Measurements from ENCODE around the gene SYDE1.
"Not testable (repeated sequence)": the region's sequence is repeated elsewhere in the genome, so short reads cannot be mapped to it uniquely, and the experiment has no call there.

Gene SYDE1, protein sequence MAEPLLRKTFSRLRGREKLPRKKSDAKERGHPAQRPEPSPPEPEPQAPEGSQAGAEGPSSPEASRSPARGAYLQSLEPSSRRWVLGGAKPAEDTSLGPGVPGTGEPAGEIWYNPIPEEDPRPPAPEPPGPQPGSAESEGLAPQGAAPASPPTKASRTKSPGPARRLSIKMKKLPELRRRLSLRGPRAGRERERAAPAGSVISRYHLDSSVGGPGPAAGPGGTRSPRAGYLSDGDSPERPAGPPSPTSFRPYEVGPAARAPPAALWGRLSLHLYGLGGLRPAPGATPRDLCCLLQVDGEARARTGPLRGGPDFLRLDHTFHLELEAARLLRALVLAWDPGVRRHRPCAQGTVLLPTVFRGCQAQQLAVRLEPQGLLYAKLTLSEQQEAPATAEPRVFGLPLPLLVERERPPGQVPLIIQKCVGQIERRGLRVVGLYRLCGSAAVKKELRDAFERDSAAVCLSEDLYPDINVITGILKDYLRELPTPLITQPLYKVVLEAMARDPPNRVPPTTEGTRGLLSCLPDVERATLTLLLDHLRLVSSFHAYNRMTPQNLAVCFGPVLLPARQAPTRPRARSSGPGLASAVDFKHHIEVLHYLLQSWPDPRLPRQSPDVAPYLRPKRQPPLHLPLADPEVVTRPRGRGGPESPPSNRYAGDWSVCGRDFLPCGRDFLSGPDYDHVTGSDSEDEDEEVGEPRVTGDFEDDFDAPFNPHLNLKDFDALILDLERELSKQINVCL

DNA sequence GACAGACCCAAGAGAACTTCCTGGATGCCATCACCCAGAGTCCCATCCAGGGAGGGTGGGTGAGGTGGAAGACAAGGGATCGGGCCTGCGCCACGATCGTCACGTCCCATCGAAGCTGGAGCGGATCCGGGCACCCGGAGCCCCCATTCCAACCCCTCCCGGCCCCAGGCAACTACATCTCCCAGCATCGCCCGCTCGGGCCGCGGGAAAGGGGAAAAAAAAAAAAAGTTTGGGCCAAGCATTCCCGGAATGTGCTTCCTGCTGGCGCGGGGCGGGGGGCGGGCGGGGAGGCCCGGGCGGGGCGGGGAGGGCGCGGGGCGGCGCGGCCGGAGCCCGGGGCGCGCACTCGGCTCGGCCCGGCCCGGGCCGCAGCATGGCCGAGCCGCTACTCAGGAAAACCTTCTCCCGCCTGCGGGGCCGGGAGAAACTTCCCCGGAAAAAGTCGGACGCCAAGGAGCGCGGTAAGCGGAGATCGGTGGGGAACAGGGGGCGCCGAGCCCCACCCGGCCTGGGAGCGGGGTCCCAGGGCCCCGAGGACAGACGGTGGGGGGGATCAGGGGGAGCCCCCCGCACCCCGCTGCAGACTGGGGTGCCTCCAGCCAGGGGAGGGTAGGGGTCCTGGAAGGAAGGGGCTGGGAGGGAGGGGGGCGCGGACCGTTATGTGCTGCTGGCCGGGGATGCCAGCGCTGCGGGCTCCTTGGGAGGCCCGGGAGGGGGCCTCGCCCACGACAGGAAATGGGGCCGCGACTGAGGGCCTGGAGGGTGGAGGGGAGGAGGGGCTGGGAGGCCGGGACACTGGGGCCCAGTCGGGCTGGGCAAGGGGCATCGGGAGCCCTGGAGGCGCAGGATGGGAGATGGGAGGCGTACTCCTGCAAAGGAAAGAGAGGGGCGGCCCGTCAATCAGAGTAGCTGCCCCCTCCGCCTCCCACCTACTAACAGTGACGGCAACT lies at the start of gene SYDE1:
SYDE1 (plus strand) TSS at position 341 of the 950 bp plus-strand sequence; CDS start at position 374, 33 bp downstream.
- H3K4me3 ChIP-seq (ENCODE audit: low read depth, low read length) = peak within 1 kb of the TSS; percentile 83
- no peak for DNase-seq (ENCODE audit: low read depth)

DNA sequence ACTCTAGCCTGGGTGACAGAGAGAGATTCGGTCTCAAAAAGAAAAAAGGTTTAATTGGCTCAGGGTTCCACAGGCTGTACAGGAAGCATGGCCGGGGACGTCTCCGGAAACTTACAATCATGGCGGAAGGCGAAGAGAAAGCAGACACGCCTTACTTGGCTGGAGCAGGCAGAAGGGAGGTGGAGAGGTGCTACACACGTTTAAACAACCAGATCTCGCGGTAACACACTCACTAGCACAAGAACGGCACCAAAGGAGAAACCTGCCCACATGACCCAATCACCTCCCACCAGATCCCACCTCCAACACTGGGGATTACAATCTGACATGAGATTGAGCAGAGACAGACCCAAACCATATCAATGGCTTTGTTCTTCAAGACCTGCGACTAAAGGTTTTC lies 45.2 kb upstream of the SYDE1 start:
- DNase-seq (ENCODE audit: low read depth) = no peak
- no peak overlapping the region for H3K4me3 ChIP-seq (ENCODE audit: low read depth, low read length)

DNA sequence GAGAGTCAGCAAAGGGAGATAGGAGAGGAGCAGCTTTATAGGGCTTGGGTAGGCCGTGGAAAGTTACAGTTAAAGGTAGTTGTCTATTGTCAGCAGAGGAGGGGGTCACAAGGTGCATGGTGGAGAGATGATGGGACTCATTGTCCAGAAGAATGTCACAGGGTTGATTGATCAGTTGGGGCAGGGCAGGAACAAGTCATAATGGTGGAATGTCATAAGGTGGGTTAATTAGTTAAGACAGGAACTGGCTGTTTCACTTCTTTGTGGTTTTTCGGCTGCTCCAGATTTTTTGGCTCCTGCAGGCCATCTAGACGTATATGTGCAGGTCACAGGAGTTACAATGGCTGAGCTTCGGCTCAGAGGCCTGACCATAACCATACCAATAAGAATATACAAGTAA lies 36.8 kb upstream of the SYDE1 start:
- DNase-seq (ENCODE audit: low read depth); H3K4me3 ChIP-seq (ENCODE audit: low read depth, low read length): not testable (repeated sequence)

DNA sequence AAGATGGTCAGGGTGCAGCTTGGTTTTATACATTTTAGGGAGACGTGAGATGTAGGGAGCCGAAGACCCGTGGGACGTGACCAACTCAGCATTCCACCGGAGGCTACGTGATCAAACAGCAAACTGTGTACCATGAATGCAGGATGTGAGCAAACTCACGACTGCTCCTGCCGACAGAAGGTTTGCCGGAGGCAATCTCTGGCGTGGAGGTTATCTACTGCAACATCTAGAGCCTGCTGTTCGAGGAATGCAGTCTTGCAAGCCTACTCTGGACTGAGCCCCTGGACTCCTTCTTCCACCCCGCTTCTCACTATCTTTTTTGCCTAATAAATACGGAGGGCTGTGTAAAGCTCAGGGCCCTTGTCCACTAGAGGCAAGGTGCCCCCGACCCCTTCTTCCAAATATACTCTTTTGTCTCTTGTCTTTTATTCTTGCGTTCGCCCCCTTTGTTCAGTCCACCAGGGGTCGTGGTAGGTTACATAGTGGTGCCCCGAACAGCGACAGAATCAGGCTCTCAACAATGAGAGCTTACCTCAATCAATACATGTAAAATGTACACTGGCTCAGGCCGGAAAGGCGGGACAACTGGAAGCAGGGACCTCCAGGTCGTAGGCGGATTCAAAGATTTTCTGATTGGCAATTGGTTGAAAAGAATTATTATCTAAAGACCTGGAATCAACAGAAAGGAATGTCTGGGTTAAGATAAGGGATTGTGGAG lies 34.1 kb upstream of the SYDE1 start:
- DNase-seq (ENCODE audit: low read depth) = no peak
- H3K4me3 ChIP-seq (ENCODE audit: low read depth, low read length) = no peak overlapping the region

DNA sequence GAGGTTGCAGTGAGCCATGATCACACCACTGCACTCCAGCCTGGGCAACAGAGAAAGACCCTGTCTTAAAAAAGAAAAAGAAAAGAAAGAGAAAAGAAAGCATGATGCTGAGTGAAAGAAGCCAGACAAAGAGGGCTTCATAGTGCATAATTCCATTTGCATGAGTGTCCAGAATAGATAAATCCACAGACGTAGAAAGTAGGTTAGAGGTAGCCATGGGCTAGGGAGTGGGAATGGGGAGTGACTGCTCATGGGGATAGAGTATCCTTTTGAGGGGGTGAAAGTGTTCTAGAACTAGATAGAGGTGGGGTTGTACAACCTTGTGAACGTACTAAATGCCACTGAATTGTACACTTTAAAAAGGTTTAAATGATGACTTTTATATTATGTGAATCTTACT lies 32.8 kb upstream of the SYDE1 start:
- no peak overlapping the region for H3K4me3 ChIP-seq (ENCODE audit: low read depth, low read length)
- DNase-seq (ENCODE audit: low read depth) = no peak

DNA sequence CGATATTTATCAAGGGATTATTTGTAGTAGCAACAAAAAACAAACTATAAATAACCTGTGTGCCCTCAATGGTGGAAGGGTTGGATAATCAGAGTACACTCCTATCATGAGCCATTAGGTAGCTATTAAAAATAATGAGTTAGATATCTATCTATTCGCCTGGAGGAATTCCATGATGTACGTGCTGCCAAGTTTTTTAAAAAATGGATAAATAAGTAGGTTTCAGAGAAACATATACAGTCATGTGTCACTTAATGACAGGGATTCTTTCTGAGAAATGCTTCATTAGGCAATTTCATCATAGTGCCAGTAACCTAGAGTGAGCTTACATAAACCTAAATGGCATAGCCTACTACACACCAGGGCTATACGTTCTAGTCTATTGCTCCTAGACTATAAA lies 31.4 kb upstream of the SYDE1 start:
- DNase-seq (ENCODE audit: low read depth) = no peak
- no peak overlapping the region for H3K4me3 ChIP-seq (ENCODE audit: low read depth, low read length)

DNA sequence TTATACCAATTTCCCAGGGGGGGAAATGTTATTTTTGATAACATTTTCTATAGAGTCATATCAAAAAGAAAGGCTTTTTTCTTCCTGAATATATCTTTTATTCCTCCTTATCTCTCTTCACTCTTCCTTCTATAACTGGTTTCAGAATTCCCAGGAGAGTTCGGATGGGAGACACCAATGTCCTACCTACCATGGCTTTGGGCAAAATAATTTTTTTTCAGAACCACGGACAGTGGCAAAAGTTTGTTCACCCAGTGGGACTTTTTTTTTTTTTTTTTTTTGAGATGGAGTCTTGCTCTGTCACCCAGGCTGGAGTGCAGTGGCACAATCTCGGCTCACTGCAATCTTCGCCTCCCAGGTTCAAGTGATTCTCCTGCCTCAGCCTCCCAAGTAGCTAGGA lies 27.2 kb upstream of the SYDE1 start:
- H3K4me3 ChIP-seq (ENCODE audit: low read depth, low read length); DNase-seq (ENCODE audit: low read depth): not testable (repeated sequence)

DNA sequence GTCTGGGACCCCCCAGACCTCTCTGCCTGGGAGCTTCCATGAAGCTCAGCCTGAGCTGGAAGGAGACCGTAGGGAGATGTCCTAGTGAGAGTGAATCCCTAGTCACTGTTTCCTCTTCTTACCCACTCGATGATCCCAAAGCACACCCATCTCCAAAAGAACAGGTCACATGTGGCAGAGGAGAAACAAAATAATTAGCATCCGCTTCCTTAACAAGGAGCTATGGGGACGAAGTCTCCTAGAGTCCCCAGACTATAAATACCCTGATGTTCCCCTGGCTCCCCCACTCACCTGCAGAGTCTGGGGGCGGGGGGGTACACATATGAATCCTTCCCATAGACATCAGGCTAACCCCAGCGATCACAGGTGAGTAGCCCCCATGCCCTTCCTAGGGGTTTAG lies 25.3 kb upstream of the SYDE1 start, which contains the start of gene OR1I1:
OR1I1 (plus strand) TSS at position 301 of the 400 bp plus-strand sequence. CDS start 4,855 bp downstream, outside the sequence.
- H3K4me3 ChIP-seq (ENCODE audit: low read depth, low read length) = no peak within 1 kb of the TSS
- DNase-seq (ENCODE audit: low read depth) = no peak

DNA sequence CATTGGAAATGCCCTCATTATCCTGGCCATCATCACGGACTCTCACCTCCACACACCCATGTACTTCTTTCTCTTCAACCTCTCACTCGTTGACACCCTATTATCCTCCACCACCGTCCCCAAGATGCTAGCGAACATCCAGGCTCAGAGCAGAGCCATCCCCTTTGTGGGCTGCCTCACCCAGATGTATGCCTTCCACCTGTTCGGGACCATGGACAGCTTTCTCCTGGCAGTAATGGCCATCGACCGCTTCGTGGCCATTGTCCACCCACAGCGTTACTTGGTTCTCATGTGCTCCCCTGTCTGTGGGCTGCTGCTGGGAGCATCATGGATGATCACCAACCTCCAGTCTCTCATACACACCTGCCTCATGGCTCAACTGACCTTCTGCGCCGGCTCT lies 20.0 kb upstream of the SYDE1 start:
- DNase-seq (ENCODE audit: low read depth) = no peak
- no peak overlapping the region for H3K4me3 ChIP-seq (ENCODE audit: low read depth, low read length)

DNA sequence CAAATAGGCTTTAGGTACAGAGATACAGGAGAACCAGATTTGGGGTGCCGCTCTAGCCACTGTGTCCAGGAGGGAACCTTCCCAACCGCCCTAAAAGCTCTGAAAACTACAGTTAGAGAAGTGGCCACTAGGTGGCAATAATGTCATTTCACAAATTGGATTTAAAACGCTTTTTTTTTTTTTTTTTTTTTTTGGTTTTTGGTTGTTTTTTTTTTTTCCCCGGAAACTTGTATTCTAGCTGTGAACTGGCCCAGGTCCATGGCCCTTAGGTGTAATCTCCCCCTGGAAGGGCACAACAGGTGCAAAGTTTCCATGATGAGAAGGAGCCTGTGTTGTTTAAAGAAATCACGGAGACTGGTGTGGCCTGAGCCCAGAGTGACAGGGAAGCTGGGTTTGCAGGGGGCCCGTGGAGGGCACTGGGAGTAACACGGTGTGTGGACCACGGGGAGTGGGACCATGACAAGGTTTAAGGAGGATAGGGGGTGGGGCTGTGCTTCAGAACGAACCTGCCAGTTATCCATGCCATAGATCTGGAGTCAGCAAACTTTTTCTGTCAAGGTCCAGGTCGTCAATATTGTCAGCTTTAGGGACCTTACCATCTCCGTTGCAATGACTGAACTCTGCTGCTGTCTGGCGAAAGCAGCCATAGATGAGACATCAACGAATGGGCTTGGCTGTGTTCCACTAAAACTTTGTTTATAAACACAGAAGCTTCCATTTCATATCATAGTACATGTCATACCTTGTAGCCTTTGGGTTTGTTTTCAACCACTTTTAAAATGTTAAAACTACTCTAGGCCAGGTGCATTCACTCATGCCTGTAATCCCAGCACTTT lies 15.1 kb upstream of the SYDE1 start:
- no peak for DNase-seq (ENCODE audit: low read depth)
- H3K4me3 ChIP-seq (ENCODE audit: low read depth, low read length) = no peak overlapping the region

DNA sequence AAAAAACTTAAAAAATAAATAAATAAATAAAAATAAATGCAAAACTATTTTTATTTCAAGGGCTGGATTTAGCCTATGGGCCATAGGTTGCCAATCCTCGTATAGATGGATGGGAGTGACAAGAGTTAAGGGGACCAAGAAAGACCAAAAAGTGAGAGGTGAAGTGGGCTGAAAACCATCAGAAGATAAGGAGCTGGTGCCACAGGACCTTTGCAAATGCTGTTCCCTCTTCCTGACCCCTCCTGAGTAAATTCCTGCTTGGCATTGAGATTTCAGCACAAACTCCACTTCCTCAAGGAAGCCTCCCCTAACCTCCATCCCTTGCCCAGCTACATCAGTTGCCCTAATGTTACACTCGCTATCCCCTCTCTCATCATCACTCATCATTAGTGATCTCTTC lies 14.2 kb upstream of the SYDE1 start:
- H3K4me3 ChIP-seq (ENCODE audit: low read depth, low read length) = no peak overlapping the region
- no peak for DNase-seq (ENCODE audit: low read depth)

DNA sequence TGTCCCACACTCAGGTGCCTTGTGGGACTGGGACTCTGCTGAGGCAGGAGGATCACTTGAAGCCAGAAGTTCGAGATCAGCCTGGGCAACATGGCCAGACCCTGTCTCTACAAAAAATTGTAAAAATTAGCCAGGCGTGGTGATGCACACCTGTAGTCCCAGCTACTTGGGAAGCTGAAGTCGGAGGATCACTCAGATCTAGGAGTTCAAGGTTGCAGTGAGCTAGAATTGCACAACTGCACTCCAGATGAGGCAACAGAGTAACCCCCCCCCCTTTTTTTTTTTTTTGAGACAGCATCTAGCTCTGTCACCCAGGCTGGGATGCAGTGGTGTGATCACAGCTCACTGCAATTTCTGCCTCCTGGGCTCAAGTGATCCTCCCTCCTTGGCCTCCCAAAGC lies 11.0 kb upstream of the SYDE1 start:
- no peak overlapping the region for H3K4me3 ChIP-seq (ENCODE audit: low read depth, low read length)
- DNase-seq (ENCODE audit: low read depth) = no peak

DNA sequence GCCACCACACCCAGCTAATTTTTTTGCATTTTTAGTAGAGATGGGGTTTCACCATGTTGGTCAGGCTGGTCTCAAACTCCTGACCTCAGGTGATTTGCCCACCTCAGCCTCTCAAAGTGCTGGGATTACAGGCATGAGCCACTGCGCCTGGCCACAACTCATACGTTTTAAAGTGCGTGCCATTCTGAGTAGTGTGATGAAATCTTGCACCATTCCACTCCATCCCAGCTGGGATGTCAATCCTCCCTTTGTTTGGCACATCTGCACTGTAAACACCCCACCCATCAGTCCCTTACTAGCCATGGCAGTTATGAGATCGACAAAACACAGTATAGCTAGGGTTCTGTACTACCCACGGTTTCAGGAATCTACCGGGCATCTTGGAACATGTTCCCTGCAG lies 9.2 kb upstream of the SYDE1 start:
- not testable (repeated sequence) for H3K4me3 ChIP-seq (ENCODE audit: low read depth, low read length); DNase-seq (ENCODE audit: low read depth)

DNA sequence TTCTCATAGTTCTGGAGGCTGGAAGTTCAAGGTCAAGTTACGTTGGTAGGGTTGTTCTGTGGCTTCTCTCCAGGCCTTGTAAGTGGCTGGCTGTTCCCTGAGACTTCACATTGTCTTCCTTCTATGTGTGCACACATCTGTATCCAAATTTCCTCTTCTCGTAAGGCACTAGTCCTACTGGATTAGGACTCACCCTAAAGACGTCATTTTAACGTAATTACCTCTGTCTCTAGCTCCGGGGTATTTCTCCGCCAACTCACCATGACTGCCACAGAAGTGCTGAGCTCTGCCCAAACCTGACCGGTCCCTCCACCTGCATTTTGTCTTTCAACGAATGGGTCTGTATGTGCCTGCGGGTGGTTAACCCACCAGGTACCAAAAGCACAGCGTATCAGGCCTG lies 8.7 kb upstream of the SYDE1 start:
- no peak overlapping the region for H3K4me3 ChIP-seq (ENCODE audit: low read depth, low read length)
- DNase-seq (ENCODE audit: low read depth) = no peak

DNA sequence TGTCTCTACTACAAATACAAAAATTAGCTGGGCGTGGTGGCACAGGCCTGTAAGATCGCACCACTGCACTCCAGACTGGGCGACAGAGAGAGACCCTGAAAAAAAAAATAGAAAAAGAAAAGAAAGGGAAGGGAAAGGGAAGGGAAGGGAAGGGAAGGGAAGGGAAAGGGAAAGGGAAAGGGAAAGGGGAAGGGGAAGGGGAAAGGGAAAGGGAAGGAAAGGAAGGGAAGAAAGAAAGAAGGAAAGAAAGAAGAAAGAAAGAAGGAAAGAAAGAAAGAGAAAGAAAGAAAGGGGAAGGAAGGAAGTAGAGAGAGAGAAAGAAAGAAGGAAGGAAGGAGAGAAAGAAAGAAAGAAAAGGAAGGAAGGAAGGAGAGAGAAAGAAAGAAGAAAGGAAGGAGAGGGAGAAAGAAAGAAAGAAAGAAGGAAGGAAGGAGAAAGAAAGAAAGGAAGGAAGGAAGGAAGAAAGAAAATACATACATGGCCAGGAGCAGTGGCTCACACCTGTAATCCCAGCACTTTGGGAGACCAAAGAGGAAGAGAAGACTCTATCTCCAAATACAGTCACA lies 8.1 kb upstream of the SYDE1 start:
- DNase-seq (ENCODE audit: low read depth) = no peak
- H3K4me3 ChIP-seq (ENCODE audit: low read depth, low read length) = no peak overlapping the region

DNA sequence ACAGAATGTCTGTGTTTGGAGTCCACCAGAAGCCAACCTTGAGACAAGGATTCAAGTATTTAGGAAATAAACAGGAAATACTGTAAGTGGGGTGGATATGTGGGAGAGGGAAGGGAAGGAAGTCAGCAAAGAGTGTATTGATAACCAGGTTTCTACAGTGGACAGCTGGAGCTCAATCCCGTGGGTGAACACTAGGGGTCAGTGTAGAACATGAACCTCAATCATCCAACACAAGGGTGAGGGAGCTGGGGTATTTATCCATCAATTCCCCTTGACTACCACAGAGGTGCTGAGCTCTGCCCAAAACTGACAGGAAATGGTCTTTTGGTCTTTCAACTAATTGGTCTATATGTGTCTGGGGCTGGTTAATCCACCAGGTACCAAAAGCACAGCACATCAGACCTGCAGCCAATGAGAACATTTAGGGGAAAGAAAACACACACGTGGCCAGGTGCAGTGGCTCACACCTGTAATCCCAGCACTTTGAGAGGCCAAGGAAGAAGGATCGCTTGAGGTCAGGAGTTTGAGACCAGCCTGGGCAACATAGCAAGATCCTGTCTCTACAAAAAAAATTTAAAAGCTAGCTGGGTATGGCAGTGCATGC lies 5.6 kb upstream of the SYDE1 start:
- DNase-seq (ENCODE audit: low read depth) = no peak
- H3K4me3 ChIP-seq (ENCODE audit: low read depth, low read length) = no peak overlapping the region

DNA sequence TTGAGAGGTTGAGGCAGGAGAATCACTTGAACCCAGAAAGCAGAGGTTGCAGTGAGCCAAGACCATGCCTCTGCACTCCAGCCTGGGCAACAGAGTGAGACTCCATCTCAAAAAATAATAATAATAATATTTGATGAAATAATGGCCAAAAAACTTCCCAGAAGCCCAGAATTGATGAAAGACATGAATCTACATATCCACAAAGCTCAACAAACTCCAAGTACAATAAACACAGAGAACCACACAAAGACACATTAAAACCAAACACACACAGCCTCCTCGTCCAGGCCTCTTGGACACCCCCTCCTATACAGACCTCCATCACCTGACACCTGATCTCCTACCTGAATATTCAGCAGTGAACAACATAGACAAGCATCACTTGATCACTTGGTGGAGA lies 3.2 kb upstream of the SYDE1 start:
- H3K4me3 ChIP-seq (ENCODE audit: low read depth, low read length) = no peak overlapping the region
- DNase-seq (ENCODE audit: low read depth) = no peak

DNA sequence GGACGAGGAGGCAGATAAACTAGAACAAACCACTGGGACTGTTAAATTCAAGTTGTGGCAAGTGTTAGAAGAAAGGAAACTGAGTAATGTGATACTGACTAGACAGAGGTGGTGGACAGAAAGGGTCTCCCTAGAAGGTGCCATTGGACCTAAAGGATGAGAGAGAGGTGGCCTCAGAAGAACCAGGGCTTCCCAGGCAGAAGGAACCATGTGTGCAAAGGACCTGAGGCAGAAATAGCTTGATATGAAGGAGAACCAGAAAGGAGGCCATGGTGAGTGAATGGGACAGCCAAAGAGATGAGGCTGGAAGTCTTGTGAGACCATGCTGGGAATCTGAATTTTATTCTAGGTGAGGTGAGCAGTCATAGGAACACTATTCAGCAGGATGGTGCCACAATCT lies 2.8 kb upstream of the SYDE1 start:
- no peak overlapping the region for H3K4me3 ChIP-seq (ENCODE audit: low read depth, low read length)
- DNase-seq (ENCODE audit: low read depth) = no peak

Data from skeletal muscle cell (primary cell).